SU-DHL-6 (cell line): Measurements from ENCODE around the gene ATG16L1.
A peak's percentile ranks its signal among the peaks of the same experiment; 100 is the strongest.

Experiments
- H2AFZ ChIP-seq: fragments of 200-600 bp; sonication (generic); 2 replicates; pipeline ENCODE4 v1.6.1; 2014; ENCODE audit warnings: low read depth, mild to moderate bottlenecking, moderate library complexity, mixed read lengths, antibody characterized with exemption, low read length; ENCODE audit not compliant: severe bottlenecking
- H3F3A ChIP-seq: fragments of 200-600 bp; shearing (Covaris generic); 2 replicates; pipeline ENCODE4 v1.6.0; 2016; ENCODE audit warnings: antibody characterized with exemption, mild to moderate bottlenecking; ENCODE audit not compliant: insufficient read depth
- H3K27ac ChIP-seq: fragments of 200-600 bp; sonication (generic); 2 replicates; pipeline ENCODE4 v1.5.1; 2016; ENCODE audit warnings: low read depth, mild to moderate bottlenecking, low read length, moderate library complexity, mixed read lengths
- H3K27me3 ChIP-seq: fragments of 200-600 bp; sonication (generic), shearing (Covaris generic); 2 replicates; pipeline ENCODE4 v1.6.0; 2014; ENCODE audit warnings: mild to moderate bottlenecking, low read length
- H3K36me3 ChIP-seq: fragments of 200-600 bp; sonication (generic); 2 replicates; pipeline ENCODE4 v1.6.1; 2014; ENCODE audit warnings: mild to moderate bottlenecking, low read length, mixed read lengths
- H3K4me2 ChIP-seq: fragments of 300-600, 200-600 bp; shearing (Covaris generic), sonication (generic); 2 replicates; pipeline ENCODE4 v1.6.0; 2014; ENCODE audit warnings: low read length, low read depth, mild to moderate bottlenecking; ENCODE audit not compliant: poor library complexity, severe bottlenecking
- H3K4me3 ChIP-seq: fragments of 200-600 bp; sonication (generic); 2 replicates; pipeline ENCODE4 v1.5.1; 2014; ENCODE audit warnings: antibody characterized with exemption, low read length, mild to moderate bottlenecking, mixed read lengths; ENCODE audit not compliant: insufficient read depth, poor library complexity, severe bottlenecking
- H3K79me2 ChIP-seq: fragments of 200-600 bp; sonication (generic); 2 replicates; pipeline ENCODE4 v1.6.1; 2014; ENCODE audit warnings: mild to moderate bottlenecking, low read length, moderate library complexity; ENCODE audit not compliant: insufficient read depth
- H3K9ac ChIP-seq: fragments of 200-600 bp; sonication (generic); 2 replicates; pipeline ENCODE4 v1.7.0; 2014; ENCODE audit warnings: mild to moderate bottlenecking, low read length
- H3K9me2 ChIP-seq: fragments of 200-600 bp; sonication (generic); replicated peaks from 2 replicates; pipeline ENCODE4 v1.6.1; 2014; ENCODE audit warnings: low read length; ENCODE audit not compliant: insufficient read depth
- H3K9me3 ChIP-seq: fragments of 200-600 bp; sonication (generic); 2 replicates; pipeline ENCODE4 v1.6.1; 2014; ENCODE audit warnings: low read length, mixed read lengths; ENCODE audit not compliant: insufficient read depth
- H4K20me1 ChIP-seq: fragments of 200-600 bp; sonication (generic); 2 replicates; pipeline ENCODE4 v1.6.1; 2014; ENCODE audit warnings: low read depth, mild to moderate bottlenecking, antibody characterized with exemption, low read length, moderate library complexity, mixed read lengths
- EZH2phosphoT487 ChIP-seq: fragments of 200-600 bp; sonication (generic), shearing (Covaris generic); conservative IDR thresholded peaks from 2 replicates; pipeline ENCODE4 v1.6.1; 2018; ENCODE audit warnings: mild to moderate bottlenecking, antibody characterized with exemption, low read length, moderate library complexity, mixed read lengths
- TF ChIP-seq, protein P1 (sequence below): fragments of 200-600 bp; sonication (generic); IDR thresholded peaks from one replicate; pipeline ENCODE4 v1.5.1; 2017; ENCODE audit warnings: antibody characterized with exemption, mild to moderate bottlenecking, low read length, moderate library complexity; ENCODE audit not compliant: insufficient read depth, poor library complexity, severe bottlenecking

Gene ATG16L1

DNA sequence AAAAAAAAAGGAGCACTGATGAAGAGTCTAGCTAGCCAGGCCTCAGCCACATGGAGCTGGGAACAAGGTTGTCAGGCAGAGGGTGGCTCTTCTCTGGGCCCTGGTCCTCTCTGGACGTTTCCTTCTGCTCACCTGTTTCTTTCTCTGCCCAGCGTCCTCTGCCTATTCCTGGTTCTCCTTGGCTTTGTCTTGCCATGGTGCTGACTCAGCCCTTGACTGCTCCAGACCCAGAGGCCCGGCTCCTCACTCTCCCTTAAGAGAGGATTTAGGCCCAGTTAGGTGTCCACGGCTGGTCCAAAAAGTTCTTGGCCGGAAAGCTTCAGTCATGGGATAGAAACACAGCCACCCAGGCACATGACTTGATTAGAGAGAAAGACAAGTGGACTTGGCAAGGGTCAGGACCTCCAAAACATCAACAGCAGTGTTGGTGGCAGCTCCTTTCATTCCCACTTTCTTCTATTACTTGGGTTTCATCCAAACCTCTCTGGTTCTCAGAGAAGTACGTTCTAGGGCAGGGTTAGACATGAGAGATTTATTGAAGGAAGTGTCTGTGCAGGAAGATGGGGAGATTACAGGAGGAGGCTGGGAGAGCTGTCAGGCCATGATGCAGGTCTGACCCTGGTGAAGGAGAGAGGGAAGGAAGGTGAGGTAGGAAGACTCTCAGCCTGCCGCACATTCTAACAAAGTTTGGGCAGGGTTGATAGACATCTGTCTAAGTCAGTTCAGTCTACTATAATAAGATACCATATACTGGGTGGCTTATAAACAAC is 14.5 kb upstream of the ATG16L1 start:
- Histone ChIP-seq H2AFZ (no peak overlapping the region), H3K36me3 (no peaks in the 10 kb centered on the region), H3K9ac (no peak overlapping the region), H3K79me2 (no peaks in the 10 kb centered on the region), H3F3A (no peaks in the 10 kb centered on the region), H3K9me3 (no peaks in the 10 kb centered on the region), H3K27ac (no peak overlapping the region), H3K9me2 (no peaks in the 10 kb centered on the region), H3K27me3 (no peaks in the 10 kb centered on the region), H3K4me3 (no peak overlapping the region), H4K20me1 (no peaks in the 10 kb centered on the region), H3K4me2 (no peak overlapping the region)
- TF ChIP-seq, protein P1, sequence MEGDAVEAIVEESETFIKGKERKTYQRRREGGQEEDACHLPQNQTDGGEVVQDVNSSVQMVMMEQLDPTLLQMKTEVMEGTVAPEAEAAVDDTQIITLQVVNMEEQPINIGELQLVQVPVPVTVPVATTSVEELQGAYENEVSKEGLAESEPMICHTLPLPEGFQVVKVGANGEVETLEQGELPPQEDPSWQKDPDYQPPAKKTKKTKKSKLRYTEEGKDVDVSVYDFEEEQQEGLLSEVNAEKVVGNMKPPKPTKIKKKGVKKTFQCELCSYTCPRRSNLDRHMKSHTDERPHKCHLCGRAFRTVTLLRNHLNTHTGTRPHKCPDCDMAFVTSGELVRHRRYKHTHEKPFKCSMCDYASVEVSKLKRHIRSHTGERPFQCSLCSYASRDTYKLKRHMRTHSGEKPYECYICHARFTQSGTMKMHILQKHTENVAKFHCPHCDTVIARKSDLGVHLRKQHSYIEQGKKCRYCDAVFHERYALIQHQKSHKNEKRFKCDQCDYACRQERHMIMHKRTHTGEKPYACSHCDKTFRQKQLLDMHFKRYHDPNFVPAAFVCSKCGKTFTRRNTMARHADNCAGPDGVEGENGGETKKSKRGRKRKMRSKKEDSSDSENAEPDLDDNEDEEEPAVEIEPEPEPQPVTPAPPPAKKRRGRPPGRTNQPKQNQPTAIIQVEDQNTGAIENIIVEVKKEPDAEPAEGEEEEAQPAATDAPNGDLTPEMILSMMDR, result no peak
- no peak for TF ChIP-seq EZH2phosphoT487

DNA sequence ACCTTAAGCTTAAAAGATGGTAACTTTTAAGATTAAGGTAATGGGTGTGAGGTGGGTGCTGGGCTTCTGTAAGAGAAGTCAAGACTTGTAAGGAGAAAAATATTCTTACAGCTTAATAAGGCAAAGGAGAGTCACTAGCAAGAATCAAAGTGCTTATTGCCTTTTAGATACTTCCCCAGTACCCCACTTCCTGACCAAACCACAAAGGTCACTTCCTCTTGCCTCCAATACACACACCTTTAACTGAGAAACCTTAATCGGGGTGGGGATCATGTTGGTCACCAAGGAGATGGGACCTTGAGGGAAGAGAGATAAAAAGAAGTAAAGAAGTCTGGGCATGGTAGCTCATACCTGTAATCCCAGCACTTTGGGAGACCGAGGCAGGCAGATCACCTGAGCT is 10.6 kb upstream of the ATG16L1 start:
- TF ChIP-seq, protein P1, result no peak
- TF ChIP-seq EZH2phosphoT487, result no peak
- Histone ChIP-seq H3K9ac (no peak overlapping the region), H3K4me2 (peak overlapping the region; percentile 15), H3K4me3 (no peak overlapping the region), H3F3A (no peaks in the 10 kb centered on the region), H3K9me2 (no peaks in the 10 kb centered on the region), H3K79me2 (no peaks in the 10 kb centered on the region), H3K36me3 (no peaks in the 10 kb centered on the region), H4K20me1 (no peaks in the 10 kb centered on the region), H2AFZ (no peak overlapping the region), H3K27me3 (no peaks in the 10 kb centered on the region), H3K27ac (no peak overlapping the region), H3K9me3 (no peaks in the 10 kb centered on the region)

DNA sequence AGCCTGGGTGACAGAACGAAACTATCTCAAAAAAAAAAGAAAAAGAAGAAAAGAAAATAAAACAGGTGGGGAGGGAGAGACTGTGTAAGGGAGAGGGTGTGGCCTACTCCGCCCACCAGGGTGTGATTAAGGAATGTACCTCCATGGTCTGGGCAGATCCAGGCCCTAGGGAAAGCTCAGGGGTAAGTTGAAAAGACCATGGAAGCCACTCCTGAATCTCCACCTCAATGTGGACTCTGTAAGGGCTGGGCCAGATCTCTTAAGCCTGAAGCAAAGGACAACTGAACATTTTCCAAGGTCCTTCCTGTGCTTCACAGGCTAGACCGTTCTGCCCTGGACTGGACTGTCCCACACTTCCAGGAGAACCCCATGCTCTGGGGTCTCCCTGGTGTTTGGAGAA is 9.7 kb upstream of the ATG16L1 start:
- H3K36me3 ChIP-seq, result no peaks in the 10 kb centered on the region
- H3K27ac ChIP-seq, result no peak overlapping the region
- H3K4me2 ChIP-seq, result no peak overlapping the region
- no peak overlapping the region for H3K9ac ChIP-seq
- H2AFZ ChIP-seq, result no peak overlapping the region
- H3K79me2 ChIP-seq, result no peaks in the 10 kb centered on the region
- H3K4me3 ChIP-seq, result no peak overlapping the region
- H3K27me3 ChIP-seq, result no peaks in the 10 kb centered on the region
- no peaks in the 10 kb centered on the region for H3F3A ChIP-seq
- H3K9me3 ChIP-seq, result no peaks in the 10 kb centered on the region
- TF ChIP-seq, protein P1, result no peak
- no peak for TF ChIP-seq EZH2phosphoT487
- H3K9me2 ChIP-seq, result no peaks in the 10 kb centered on the region
- no peaks in the 10 kb centered on the region for H4K20me1 ChIP-seq
